Esophagus muscularis mucosa (tissue), 4 donors: ENCODE results near the gene FAM107B. TPM values are rescaled to one million over a fixed set of nuclear protein-coding genes. Genes with fewer than 3 reads are reported as not detected.

Source experiments
- DNase-seq: peaks from one replicate; pipeline ENCODE4 v3.0.0-alpha.2; 2017; ENCODE audit errors: extremely low spot score
- H3K27ac ChIP-seq, 4 donors: fragments of 200-600 bp; sonication (generic); replicated peaks in 1 of 4; 1 replicate in 3 of 4; 2 replicates in 1 of 4; pipeline ENCODE4 v1.5.1; 2016 to 2019; ENCODE audit warnings: mild to moderate bottlenecking in 1 of 4
- H3K27me3 ChIP-seq, 4 donors: fragments of 200-600 bp; sonication (generic); one replicate each; pipeline versions ENCODE4 v1.5.1 to v1.6.0; 2016 to 2019
- H3K36me3 ChIP-seq, 4 donors: fragments of 200-600 bp; sonication (generic); one replicate each; pipeline ENCODE4 v1.5.1; 2016 to 2019
- H3K4me1 ChIP-seq, 4 donors: fragments of 200-600 bp; sonication (generic); one replicate each; pipeline ENCODE4 v1.5.1; 2016 to 2019
- H3K4me3 ChIP-seq, 4 donors: fragments of 200-600 bp; sonication (generic); 1 replicate in 2 of 4; 2 replicates in 2 of 4; pipeline ENCODE4 v1.5.1; 2016 to 2019; ENCODE audit warnings: mild to moderate bottlenecking in 4 of 4, moderate library complexity in 1 of 4
- H3K9me3 ChIP-seq, 4 donors: fragments of 200-600 bp; sonication (generic); 1 replicate in 3 of 4; 2 replicates in 1 of 4; pipeline ENCODE4 v1.5.1; 2016 to 2019
- EP300 ChIP-seq: sonication (generic); formaldehyde crosslinking; IDR thresholded peaks from one replicate; pipeline ENCODE4 v1.6.1; 2017; ENCODE audit warnings: antibody characterized with exemption
- POLR2A ChIP-seq: fragments of 450-650 bp; IDR thresholded peaks from one replicate; pipeline ENCODE4 v1.6.1; 2017; ENCODE audit warnings: antibody characterized with exemption, moderate library complexity, mild to moderate bottlenecking, low read depth
- POLR2AphosphoS5 ChIP-seq, 2 donors: sonication (generic); formaldehyde crosslinking; IDR thresholded peaks; one replicate each; pipeline ENCODE4 v1.6.1; 2017; ENCODE audit warnings: antibody characterized with exemption in 2 of 2
- WGBS: methylation state at CpG from one replicate; pipeline ENCODE4 v1.1.5; 2018; 5-methylcytosine and 5-hydroxymethylcytosine counted together
- intact Hi-C: fragments of 100-400 bp; cut with DNase I; formaldehyde crosslinking; loops from one replicate; pipeline ENCODE4 v1.15.1; 2023
- total RNA-seq, 4 donors: library from RNA; depleted of rRNA; stranded (reverse); fragments of >200 nt; gene quantifications; one replicate each; pipeline versions ENCODE4 v1.1.0 to v1.2.1, GENCODE V29; 2016
- TF ChIP-seq, protein P1 (sequence below), 3 experiments: fragments of 200-600 bp in 2 of 3; fragments of 450-650 bp in 1 of 3; sonication (generic) in 2 of 3; IDR thresholded peaks; one replicate each; pipeline ENCODE4 v1.5.1; 2017 to 2019; ENCODE audit warnings: antibody characterized with exemption in 3 of 3, mild to moderate bottlenecking in 2 of 3, moderate library complexity in 1 of 3

Gene FAM107B
- total RNA-seq, 4 donors from 2014 or later, result 7.5 to 14.1 (median 9.4) TPM

DNA sequence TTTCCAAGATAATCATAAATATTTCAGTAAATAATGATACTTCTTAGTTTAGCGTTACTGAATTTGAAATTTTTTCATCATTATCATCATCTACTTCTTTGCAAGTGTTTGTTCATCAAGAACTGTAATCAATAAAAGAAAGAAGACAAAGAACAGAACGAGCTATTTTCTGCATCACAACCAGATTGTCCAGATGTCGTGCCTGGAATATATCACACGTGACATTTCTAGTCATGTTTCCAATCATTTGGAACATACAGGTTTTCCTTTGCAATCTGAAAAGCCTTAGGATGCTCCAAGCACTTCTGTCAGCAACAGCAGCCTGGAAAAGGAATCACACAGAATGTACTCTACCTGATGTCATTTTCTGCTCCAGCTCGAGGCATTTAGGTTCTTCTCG is 107.4 kb downstream of the FAM107B start:
- Histone ChIP-seq H3K4me3 (no peak overlapping the region), H3K27ac (no peak overlapping the region), H3K9me3 (no peaks in the 10 kb centered on the region), H3K4me1 (peaks cover 0 to 28% (median 25%) of the 10 kb centered on the region in 4 donors), H3K27me3 (no peaks in the 10 kb centered on the region), H3K36me3 (no peaks in the 10 kb centered on the region)
- 57% methylated on average over 6 of the region's 6 CpGs for WGBS
- TF ChIP-seq, protein P1, sequence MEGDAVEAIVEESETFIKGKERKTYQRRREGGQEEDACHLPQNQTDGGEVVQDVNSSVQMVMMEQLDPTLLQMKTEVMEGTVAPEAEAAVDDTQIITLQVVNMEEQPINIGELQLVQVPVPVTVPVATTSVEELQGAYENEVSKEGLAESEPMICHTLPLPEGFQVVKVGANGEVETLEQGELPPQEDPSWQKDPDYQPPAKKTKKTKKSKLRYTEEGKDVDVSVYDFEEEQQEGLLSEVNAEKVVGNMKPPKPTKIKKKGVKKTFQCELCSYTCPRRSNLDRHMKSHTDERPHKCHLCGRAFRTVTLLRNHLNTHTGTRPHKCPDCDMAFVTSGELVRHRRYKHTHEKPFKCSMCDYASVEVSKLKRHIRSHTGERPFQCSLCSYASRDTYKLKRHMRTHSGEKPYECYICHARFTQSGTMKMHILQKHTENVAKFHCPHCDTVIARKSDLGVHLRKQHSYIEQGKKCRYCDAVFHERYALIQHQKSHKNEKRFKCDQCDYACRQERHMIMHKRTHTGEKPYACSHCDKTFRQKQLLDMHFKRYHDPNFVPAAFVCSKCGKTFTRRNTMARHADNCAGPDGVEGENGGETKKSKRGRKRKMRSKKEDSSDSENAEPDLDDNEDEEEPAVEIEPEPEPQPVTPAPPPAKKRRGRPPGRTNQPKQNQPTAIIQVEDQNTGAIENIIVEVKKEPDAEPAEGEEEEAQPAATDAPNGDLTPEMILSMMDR (IDR thresholded peaks at IDR 0.05), result no peak
- TF ChIP-seq POLR2AphosphoS5 (IDR thresholded peaks at IDR 0.05) (no peak), POLR2A (no peak), EP300 (no peak)
- DNase-seq, result no peak
- intact Hi-C loops, result loop anchor here (10.0 kb wide), 1 partner anchor 62 kb away; no protein-coding TSS in a partner anchor

DNA sequence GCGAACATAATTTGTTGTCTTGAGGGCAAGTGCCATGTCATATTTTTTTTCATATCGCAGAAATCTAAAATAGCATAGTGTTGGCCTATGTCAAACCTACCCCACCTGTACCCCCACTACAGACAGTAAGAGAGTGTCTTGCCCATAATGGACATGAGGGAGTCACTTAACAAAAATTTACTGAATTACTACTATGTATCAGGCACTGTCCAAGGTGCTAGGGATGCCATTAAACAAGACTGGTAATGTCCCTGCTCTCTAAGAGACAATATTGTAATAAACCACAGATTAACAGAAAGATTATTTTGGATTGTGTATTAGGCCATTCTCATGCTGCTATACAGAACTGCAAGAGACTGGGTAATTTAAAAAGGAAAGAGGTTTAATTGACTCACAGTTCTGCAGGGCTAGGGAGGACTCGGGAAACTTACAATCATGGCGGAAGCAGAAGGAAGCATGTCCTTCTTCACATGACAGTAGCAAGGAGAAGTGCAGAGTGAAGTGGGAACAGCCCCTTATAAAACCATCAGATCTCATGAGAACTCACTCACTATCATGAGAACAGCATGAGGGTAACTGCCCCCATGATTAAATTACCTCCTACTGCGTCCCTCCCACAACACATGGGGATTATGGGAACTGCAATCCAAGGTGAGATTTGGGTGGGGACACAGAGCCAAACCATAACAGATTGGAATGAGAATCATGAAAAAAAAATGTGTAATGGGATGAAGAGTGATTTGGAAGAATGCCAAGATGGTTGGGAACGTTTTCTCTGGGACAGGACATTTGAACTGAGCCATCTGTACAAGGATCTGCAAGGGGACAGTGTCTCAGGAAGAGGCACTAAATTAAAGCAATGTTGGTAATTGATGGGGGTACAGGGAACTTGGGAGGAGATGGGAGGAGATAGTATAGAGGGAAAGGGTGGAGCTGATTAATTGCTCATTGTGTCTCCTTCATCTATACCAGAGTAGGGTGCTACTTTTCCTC is 108.5 kb downstream of the FAM107B start:
- Histone ChIP-seq H3K9me3 (no peaks in the 10 kb centered on the region), H3K36me3 (no peaks in the 10 kb centered on the region), H3K4me1 (peaks cover 0 to 23% (median 21%) of the 10 kb centered on the region in 4 donors), H3K27ac (no peak overlapping the region), H3K27me3 (no peaks in the 10 kb centered on the region), H3K4me3 (no peak overlapping the region)
- DNase-seq, result no peak
- 84% methylated on average over 6 of the region's 6 CpGs for WGBS
- TF ChIP-seq POLR2AphosphoS5 (IDR thresholded peaks at IDR 0.05) (no peak), POLR2A (no peak), EP300 (no peak)
- TF ChIP-seq, protein P1 (IDR thresholded peaks at IDR 0.05), result no peak
- intact Hi-C loops, result loop anchor here (10.0 kb wide), 1 partner anchor 61 kb away; no protein-coding TSS in a partner anchor

DNA sequence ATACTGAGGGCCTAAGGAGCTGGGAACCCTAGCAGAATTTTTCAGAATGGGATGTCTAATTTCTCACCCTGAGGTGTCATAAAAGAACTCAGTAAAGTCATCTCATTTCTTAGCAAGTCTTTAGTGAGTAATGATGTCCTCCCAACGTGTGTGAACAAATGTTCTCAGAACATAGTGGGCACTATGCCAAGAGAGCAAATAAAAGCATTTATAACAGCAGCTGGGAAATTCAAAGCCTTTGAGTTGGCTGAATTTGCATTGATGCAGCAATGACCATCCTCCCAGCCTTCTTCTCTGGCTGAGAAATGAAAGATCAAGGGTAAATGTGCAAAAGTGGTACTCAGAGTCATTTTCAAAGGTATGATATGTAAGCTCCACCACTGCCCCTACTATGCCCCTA is 109.4 kb downstream of the FAM107B start:
- 0% methylated on average over 1 of the region's 1 CpG for WGBS
- intact Hi-C loops, result loop anchor here (10.0 kb wide), 1 partner anchor 61 kb away; no protein-coding TSS in a partner anchor
- no peaks in the 10 kb centered on the region for H3K27me3 ChIP-seq
- no peaks in the 10 kb centered on the region for H3K9me3 ChIP-seq
- H3K36me3 ChIP-seq, result no peaks in the 10 kb centered on the region
- no peak for DNase-seq
- no peak overlapping the region for H3K4me3 ChIP-seq
- no peak overlapping the region for H3K27ac ChIP-seq
- TF ChIP-seq EP300 (no peak), POLR2A (no peak), POLR2AphosphoS5 (IDR thresholded peaks at IDR 0.05) (no peak)
- TF ChIP-seq, protein P1 (IDR thresholded peaks at IDR 0.05), result no peak
- H3K4me1 ChIP-seq, result peaks cover 0 to 14% (median 12%) of the 10 kb centered on the region in 4 donors

DNA sequence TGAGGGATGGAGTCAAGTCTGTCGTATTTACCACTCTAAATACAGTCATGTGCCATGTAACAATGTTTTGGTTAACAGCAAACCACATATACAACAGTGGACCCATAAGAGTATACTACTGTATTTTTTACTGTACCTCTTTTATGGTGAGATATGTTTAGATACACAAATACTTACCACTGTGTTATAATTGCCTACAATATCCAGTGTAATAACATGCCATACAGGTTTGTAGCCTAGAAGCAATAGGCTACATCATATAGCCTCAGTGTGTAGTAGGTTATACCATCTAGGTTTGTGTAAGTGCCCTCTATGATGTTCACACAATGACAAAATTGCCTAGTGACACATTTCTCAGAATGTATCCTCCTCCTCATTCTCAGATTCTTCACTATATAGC is 110.4 kb downstream of the FAM107B start:
- TF ChIP-seq, protein P1 (IDR thresholded peaks at IDR 0.05), result no peak
- TF ChIP-seq POLR2AphosphoS5 (IDR thresholded peaks at IDR 0.05) (no peak), EP300 (no peak), POLR2A (no peak)
- H3K4me3 ChIP-seq, result no peak overlapping the region
- peaks cover 0 to 11% (median 8%) of the 10 kb centered on the region in 4 donors for H3K4me1 ChIP-seq
- intact Hi-C loops, result loop anchor here (10.0 kb wide), 1 partner anchor 60 kb away; no protein-coding TSS in a partner anchor
- H3K36me3 ChIP-seq, result no peaks in the 10 kb centered on the region
- H3K9me3 ChIP-seq, result no peaks in the 10 kb centered on the region
- no peak overlapping the region for H3K27ac ChIP-seq
- 100% methylated on average over 1 of the region's 1 CpG for WGBS
- H3K27me3 ChIP-seq, result no peaks in the 10 kb centered on the region
- no peak for DNase-seq
